SJCRH30 (cell line): ENCODE data around the gene OGFR. TPM values are rescaled to one million over a fixed set of nuclear protein-coding genes. Genes with fewer than 3 reads are reported as not detected.

Source experiments
- DNase-seq, 2 experiments: peaks; one replicate each; pipeline ENCODE4 v3.0.0-alpha.2; 2015 to 2020
- H3K27ac ChIP-seq: fragments of 250-450 bp; sonication (Bioruptor Pico); 2 replicates; pipeline ENCODE4 v1.5.1; 2020; ENCODE audit warnings: mild to moderate bottlenecking, moderate library complexity
- H3K27me3 ChIP-seq: fragments of 250-450 bp; sonication (Bioruptor Pico); 2 replicates; pipeline ENCODE4 v1.5.1; 2020; ENCODE audit warnings: mild to moderate bottlenecking, moderate library complexity
- H3K36me3 ChIP-seq: fragments of 250-450 bp; sonication (Bioruptor Pico); 2 replicates; pipeline ENCODE4 v1.5.1; 2020; ENCODE audit warnings: mild to moderate bottlenecking, moderate library complexity
- H3K4me1 ChIP-seq: fragments of 250-450 bp; sonication (Bioruptor Pico); 2 replicates; pipeline ENCODE4 v1.5.1; 2020; ENCODE audit warnings: mild to moderate bottlenecking, moderate library complexity
- H3K4me3 ChIP-seq: fragments of 250-450 bp; sonication (Bioruptor Pico); 2 replicates; pipeline ENCODE4 v1.5.1; 2020; ENCODE audit warnings: mild to moderate bottlenecking, moderate library complexity
- H3K9me3 ChIP-seq: fragments of 250-450 bp; sonication (Bioruptor Pico); replicated peaks from 2 replicates; pipeline ENCODE4 v1.5.1; 2020; ENCODE audit warnings: mild to moderate bottlenecking, moderate library complexity
- total RNA-seq: library from RNA; depleted of rRNA; stranded (reverse); fragments of >200 nt; shearing (Covaris generic); gene quantifications from 2 replicates; pipeline ENCODE4 v1.2.3, GENCODE V29; 2014

Gene OGFR
- total RNA-seq, 1 experiment from 2014 or later: 49.0 TPM

DNA sequence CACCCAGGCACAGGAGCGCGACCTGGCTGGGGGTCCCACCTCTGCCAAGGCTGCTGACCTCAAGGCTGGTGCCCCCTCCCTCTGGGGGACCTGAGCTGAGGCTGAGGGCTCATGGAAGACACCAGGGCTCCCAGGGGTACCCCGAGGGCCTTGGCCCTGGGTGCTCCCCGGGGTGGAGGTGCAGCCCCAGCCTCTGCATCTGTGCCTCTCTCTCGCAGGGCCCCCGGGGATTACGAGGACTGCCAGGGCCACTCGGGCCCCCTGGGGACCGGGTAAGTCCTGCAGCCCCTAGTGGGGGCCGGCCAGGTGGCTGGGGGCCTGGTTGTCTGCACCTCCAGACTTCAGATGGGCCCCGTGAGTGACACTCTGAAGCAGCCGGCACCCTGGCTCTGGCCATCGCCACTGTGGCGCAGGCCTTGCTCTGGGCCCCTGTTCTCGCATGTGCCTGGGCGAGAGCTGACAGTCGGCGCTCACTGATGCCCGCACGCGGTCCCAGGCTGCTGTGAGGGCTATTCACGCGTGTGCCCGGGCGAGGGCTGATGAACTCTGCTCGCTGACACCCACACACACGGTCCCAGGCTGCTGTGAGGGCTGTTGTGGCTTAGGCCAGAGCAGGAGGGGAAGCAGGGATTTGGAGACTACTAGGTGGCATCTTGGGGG, 21.5 kb downstream of the OGFR start:
- no peaks in the 10 kb centered on the region for H3K36me3 ChIP-seq
- H3K27me3 ChIP-seq: peaks cover 51% of the 10 kb centered on the region
- H3K9me3 ChIP-seq: no peaks in the 10 kb centered on the region
- H3K4me3 ChIP-seq: no peak overlapping the region
- H3K27ac ChIP-seq: no peak overlapping the region
- peaks cover 14% of the 10 kb centered on the region; the same call in 1 of the 2 replicates for H3K4me1 ChIP-seq
- no peak for DNase-seq

DNA sequence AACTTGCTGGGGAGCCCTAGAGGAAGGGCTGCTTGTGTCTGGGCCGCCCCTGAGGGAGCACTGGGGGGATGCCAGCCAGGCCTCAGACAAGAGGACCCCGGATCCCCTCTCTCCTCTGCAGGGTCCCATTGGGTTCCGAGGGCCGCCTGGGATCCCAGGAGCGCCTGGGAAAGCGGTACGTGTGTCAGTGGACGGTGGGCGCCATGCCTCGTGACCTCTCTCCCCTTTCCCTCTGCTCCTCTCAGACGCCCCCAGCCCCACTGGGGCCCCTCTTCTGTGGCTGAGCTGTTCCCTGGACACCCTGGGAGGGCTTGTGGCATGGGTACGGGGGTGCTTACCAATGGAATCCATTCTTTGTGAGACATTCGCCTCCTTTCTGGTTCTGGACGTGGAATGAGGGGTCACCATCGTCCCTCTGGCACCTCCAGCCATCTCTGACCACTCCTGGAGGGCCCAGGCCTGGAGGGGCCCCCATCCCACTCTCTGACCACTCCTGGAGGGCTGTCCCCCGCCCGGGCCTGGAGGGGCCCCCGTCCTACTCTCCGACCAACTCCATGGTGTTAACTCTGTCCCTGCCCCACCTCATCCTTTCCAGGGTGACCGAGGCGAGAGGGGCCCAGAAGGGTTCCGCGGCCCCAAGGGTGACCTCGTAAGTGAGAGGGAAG, 22.1 kb downstream of the OGFR start:
- Histone ChIP-seq H3K4me1 (peaks cover 21% of the 10 kb centered on the region; the same call in 1 of the 2 replicates), H3K4me3 (no peak overlapping the region)

DNA sequence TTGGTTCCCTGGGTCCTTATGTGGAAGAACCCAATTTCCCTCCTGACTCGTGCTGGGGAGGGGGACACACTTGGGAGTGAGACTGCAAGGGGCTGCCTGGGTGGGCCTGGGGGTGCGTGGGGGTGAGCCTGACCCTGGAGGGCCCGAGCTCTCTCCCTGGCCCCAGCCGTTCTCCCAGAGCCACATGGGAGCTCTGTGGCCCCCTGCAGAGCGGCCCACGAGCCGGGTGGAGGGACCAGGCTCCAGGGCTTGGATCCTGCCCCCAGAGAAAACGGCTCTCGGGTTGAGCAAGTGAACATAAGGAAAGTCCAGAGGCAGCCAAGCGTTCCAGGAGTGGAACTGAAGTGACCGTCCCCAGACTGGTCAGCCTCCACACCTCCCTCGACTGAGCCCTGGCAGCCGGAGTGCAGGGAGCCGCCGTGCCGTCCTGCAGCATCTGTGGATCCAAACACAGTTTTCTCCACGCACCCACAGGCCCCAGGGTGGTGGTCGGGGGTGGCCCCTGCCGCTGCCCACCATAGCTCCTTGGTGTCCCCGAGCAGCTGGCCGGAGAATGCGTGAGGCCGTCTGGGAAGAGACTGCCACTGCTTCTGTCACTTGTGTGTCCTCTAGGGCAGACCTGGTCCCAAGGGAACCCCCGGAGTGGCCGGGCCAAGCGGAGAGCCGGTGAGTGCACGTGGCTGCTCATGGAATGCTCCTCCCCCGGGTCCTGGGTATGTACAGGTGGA, 22.8 kb downstream of the OGFR start:
- no peak for DNase-seq
- H3K4me3 ChIP-seq: no peak overlapping the region
- peaks cover 63% of the 10 kb centered on the region for H3K27me3 ChIP-seq
- H3K4me1 ChIP-seq: peaks cover 27% of the 10 kb centered on the region
- H3K36me3 ChIP-seq: no peaks in the 10 kb centered on the region
- no peak overlapping the region for H3K27ac ChIP-seq
- H3K9me3 ChIP-seq: no peaks in the 10 kb centered on the region

More for the DNA sequence above, 22.1 kb downstream of the OGFR start:
- H3K36me3 ChIP-seq: no peaks in the 10 kb centered on the region
- no peak for DNase-seq
- no peak overlapping the region for H3K27ac ChIP-seq
- peaks cover 58% of the 10 kb centered on the region for H3K27me3 ChIP-seq
- no peaks in the 10 kb centered on the region for H3K9me3 ChIP-seq

DNA sequence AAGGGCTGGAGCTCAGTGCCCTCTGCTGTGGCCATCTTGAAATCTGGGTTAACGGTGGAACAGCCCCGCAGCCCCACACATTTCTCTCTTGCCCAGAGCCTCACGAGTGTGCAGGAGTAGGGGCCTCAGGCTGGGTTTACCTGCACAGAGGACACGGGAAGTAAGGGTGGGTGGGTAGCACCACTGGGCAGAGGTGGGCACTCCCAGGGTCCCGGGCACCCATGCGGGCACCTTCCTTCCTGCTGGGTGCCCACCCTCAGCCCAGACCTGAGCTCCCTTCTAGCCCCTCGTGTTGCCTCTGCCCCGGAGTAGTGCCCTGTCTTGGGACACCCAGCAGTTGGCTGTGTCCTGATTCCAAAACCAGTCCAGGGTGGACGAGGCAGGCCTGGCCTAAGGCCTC, 23.4 kb downstream of the OGFR start:
- Histone ChIP-seq H3K27me3 (peaks cover 67% of the 10 kb centered on the region), H3K4me1 (peaks cover 32% of the 10 kb centered on the region), H3K4me3 (no peak overlapping the region), H3K36me3 (no peaks in the 10 kb centered on the region), H3K27ac (no peak overlapping the region), H3K9me3 (no peaks in the 10 kb centered on the region)
- DNase-seq: no peak

DNA sequence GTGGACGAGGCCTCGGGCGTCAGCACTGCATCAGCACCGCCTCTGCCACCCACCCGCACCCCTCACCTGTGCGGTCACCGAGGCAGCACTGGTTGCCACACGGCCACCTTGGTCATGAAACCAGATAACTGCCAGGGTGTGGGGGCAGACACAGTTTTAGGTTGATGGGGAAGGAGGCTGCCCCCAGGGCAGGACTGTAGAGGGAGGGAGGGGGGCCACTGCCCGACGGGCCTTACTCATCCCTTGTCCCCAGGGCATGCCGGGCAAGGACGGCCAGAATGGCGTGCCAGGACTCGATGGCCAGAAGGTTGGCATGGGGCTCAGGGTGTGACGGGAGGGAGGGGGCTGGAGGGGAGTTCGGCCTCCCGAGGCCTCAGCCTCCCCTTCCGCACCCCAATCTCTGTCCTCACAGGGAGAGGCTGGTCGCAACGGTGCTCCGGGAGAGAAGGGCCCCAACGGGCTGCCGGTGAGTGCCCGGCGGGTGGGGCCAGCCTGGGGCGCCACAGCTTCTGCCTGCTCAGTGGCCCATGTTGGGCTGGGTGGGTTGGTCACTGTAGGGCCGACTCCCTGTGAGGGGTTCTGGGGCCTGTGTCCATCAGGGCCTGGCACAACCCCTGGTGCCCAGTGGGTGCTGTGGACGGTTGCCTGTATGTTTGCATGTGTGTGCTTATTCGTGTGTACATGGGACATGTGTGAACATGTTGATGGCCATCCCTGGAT, 24.0 kb downstream of the OGFR start:
- Histone ChIP-seq H3K4me1 (peaks cover 33% of the 10 kb centered on the region), H3K4me3 (no peak overlapping the region), H3K27ac (no peak overlapping the region), H3K36me3 (no peaks in the 10 kb centered on the region), H3K9me3 (no peaks in the 10 kb centered on the region), H3K27me3 (peaks cover 70% of the 10 kb centered on the region)
- no peak for DNase-seq

DNA sequence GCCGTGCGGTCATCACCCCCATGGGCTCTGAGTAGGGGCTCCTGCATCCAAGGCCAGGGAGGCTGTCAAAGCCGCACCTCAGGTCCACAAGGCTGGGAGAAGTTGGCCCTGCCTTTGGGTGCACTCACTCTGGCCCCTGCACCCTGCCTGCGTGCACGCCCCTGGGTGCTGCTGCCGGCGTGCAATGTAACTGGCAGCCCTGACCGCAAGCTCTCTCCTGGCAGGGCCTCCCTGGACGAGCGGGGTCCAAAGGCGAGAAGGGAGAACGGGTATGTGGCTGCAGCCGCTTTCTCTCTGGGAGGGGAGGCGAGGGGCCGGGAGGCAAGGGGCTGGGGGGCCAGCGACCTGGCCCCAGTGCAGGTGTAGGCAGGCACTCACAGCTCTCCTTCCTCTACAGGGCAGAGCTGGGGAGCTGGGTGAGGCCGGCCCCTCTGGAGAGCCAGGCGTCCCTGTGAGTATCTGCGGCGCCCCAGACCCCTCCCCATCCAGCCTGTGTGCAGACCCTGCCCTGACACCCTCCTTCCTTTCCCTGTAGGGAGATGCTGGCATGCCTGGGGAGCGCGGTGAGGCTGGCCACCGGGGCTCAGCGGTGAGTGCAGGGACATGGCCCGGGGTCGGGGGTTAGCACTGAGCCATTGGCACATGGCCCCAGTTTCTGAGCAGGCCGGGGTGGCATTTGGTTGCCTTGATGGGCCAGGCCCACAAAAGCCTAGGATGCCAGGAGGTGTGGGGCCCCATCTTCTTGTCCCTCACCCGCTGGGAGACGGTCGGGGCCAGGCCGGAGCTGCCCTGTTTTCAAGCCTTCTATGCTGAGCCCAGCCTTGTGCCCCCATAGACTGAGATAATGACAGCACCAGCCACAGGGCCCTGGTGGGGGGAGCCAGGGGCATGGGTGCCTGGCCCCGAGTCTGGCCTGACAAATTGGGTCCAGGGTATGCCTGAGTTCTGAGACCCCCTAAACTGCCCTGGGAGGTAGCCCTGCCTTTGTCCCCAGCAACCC, 24.9 kb downstream of the OGFR start:
- Histone ChIP-seq H3K4me1 (peaks cover 29% of the 10 kb centered on the region), H3K27ac (no peak overlapping the region), H3K36me3 (no peaks in the 10 kb centered on the region), H3K27me3 (peaks cover 79% of the 10 kb centered on the region), H3K4me3 (no peak overlapping the region), H3K9me3 (no peaks in the 10 kb centered on the region)
- no peak for DNase-seq

DNA sequence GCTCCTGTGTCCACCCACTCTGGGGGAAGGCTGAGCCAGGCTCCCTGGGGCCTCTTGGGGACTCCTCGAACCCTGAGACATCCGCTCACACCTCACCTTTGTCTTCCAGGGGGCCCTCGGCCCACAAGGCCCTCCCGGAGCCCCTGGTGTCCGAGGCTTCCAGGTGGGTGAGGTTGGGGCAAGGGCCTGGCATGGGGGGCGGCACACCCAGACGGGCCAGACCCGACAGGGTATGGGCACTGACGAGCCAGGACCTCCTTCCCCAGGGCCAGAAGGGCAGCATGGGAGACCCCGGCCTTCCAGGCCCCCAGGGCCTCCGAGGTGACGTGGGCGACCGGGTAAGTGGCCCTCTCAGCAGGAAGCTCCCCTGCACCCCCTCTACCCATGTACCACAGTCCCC, 25.6 kb downstream of the OGFR start:
- no peak overlapping the region for H3K27ac ChIP-seq
- H3K4me3 ChIP-seq: no peak overlapping the region
- H3K36me3 ChIP-seq: no peaks in the 10 kb centered on the region
- H3K4me1 ChIP-seq: peaks cover 26% of the 10 kb centered on the region
- H3K27me3 ChIP-seq: peaks cover 84% of the 10 kb centered on the region
- H3K9me3 ChIP-seq: no peaks in the 10 kb centered on the region
- DNase-seq: no peak

DNA sequence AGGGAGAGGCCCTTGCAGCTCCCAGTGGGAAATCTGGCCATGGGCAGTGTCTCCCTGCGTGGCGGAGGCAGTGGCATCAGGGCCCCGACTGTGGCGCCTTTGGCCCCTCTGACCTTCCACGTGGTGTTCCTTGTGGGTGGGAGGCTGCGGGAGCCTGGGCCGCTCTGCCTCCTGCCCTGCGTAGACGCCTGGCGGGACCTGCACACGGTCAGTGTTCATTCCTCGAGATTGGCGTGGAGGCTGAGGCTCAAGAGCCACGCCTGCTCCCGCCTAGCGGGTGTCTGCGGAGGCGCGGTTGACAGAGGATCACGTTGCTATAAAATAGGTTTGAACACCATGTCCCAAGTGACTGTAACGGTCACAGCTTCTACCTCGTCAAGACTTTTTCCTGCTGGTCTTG, 26.2 kb downstream of the OGFR start:
- Histone ChIP-seq H3K27me3 (peaks cover 84% of the 10 kb centered on the region), H3K27ac (no peak overlapping the region), H3K4me3 (no peak overlapping the region), H3K36me3 (no peaks in the 10 kb centered on the region), H3K4me1 (peaks cover 22% of the 10 kb centered on the region), H3K9me3 (no peaks in the 10 kb centered on the region)
- DNase-seq: peak in 1 of 2 experiments; percentile 22

DNA sequence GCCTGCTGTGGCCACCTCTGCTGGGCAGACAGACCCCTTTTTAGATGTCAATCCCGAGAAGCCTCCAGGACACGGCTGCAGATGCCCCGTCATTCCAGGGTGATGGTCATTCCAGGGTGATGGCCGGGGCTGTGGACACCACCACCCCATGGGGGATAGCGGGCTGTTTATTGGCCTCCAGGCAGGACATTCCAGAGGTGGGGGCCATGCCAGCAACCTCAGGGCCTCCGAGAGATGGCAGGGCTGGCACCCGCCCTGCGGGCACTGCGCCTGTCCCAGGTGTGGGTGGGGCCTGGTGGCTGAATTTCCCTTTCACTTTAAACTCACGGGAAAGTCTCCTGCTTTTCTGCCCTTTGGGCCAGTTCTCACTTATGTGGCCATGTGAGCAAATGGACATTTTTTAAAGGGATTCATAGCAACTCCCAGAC, 26.7 kb downstream of the OGFR start:
- Histone ChIP-seq H3K4me1 (peaks cover 22% of the 10 kb centered on the region), H3K27me3 (peaks cover 86% of the 10 kb centered on the region), H3K27ac (no peak overlapping the region), H3K4me3 (no peak overlapping the region), H3K36me3 (no peaks in the 10 kb centered on the region), H3K9me3 (no peaks in the 10 kb centered on the region)
- DNase-seq: peak in 1 of 2 experiments; percentile 17

DNA sequence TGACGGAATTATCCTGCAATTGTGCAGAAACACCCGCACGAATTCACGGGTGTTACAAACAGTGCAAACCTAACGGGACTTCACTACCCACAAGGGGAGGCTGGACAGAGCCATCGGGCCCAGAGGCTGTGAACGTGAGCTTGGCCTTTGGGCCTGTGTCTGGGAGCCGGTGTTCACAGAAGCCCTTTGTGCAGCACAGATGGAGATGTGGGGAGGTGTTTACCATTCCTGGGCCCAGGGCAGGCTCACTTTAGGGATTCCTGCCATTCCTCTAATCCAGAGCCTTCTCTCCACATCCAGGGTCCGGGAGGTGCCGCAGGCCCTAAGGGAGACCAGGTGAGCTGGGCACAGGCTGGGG, 27.2 kb downstream of the OGFR start:
- Histone ChIP-seq H3K27me3 (peaks cover 86% of the 10 kb centered on the region), H3K9me3 (no peaks in the 10 kb centered on the region), H3K36me3 (no peaks in the 10 kb centered on the region), H3K27ac (no peak overlapping the region), H3K4me1 (peaks cover 22% of the 10 kb centered on the region), H3K4me3 (no peak overlapping the region)
- peak in 1 of 2 experiments; percentile 50 for DNase-seq

DNA sequence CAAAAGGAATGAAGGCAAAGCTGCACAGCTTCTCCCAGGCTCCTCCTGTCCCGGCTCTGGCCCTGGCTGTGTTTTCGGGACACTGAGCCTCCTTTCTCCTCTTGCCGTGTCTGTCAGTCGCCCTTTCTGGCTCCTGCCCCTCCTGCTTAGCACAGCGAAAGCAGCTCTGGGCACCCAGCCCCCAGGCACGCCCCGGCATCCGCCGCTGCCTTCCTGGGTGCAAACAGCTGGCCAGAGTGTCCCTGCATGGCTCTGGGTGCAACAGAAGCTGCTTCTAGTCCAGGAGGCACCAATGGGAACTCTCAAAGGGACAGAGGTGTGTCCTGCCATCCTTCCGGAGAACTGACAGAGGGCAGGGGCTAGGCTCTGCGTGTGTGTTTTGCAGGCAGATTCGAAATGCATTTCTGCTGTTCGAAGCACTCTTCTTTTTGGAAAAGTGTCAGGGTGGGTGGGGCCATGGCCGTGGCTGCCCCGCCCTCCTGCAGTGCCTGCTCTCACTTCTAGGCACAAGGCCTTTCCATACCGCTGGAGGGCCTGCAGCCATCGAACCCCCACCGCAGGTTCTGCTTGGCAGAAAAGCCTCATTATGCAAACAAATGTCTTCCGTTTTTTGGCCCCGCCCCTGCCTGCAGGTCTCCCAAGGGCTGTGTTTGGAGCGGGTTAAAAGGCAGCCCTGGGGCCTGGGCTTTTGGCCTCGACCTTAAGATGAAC, 27.7 kb downstream of the OGFR start:
- H3K27ac ChIP-seq: no peak overlapping the region
- no peak overlapping the region for H3K4me3 ChIP-seq
- H3K27me3 ChIP-seq: peaks cover 86% of the 10 kb centered on the region
- peaks cover 22% of the 10 kb centered on the region for H3K4me1 ChIP-seq
- no peaks in the 10 kb centered on the region for H3K9me3 ChIP-seq
- H3K36me3 ChIP-seq: no peaks in the 10 kb centered on the region
- peak; percentile 68 to 69 for DNase-seq

DNA sequence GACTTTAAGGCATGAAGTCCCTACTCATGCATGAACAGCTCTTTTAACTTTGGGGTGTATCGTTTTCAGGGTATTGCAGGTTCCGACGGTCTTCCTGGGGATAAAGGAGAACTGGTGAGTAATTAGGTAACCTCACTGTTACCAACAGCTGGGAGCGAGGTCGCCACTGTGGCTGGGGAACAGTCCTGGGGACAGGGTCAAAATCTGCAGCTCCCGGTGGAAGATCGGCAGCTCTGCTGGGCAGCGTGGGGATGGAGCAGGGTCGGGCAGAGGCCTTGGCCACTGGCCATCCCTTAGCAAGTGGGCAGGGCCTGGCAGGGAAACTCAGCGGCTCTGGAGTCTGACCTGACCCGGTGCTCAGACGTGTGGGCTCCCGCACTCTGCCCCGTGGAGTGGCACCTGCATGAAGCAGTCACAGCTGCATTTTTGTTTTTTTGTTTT, 28.3 kb downstream of the OGFR start:
- Histone ChIP-seq H3K9me3 (no peaks in the 10 kb centered on the region), H3K27me3 (peaks cover 86% of the 10 kb centered on the region), H3K27ac (no peak overlapping the region), H3K4me1 (peaks cover 22% of the 10 kb centered on the region), H3K36me3 (no peaks in the 10 kb centered on the region), H3K4me3 (no peak overlapping the region)
- DNase-seq: peak; percentile 23 to 50

DNA sequence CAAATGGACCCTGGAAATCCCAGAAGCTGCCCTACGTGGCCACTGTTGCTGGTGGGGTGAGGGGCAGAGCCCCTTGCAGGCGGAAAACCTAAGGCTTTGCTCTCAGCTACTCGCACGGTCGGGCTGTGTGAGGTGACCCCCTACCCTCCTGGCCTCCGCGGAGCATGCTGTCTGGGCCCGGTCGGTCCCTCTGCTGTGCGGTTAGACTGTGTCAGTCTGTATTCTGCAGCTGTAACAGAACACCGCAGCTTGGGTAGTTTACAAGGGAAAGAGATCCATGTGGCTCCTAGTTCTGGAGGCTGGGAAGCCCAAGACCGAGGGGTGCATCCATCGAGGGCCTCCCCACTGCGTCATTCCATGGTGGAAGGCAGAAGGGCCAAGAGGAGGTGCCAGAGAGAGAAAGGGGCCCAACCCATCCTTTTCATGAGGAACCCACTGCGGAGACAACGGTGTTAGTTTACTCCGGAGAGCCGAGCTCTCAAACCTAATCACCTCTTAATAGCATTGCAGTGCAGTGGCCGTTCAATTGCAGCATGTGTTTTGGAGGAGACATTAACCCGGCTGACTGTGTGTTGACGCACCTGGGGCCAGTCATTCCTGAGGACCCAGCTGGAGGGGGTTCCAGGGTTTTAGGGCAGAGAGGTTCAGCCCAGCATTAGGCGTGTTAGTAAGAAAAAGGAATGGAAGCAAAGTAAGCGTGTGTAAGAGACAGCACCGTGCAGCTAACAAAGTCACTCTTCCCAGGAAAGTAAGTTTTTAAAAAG, 30.5 kb downstream of the OGFR start:
- Histone ChIP-seq H3K9me3 (no peaks in the 10 kb centered on the region), H3K36me3 (no peaks in the 10 kb centered on the region), H3K27ac (no peak overlapping the region), H3K4me3 (no peak overlapping the region), H3K27me3 (peaks cover 73% of the 10 kb centered on the region), H3K4me1 (peaks cover 22% of the 10 kb centered on the region)
- no peak for DNase-seq
